HL-60 (cell line): ENCODE measurements around the gene CDC42BPA.
"Not testable (repeated sequence)": the region's sequence is repeated elsewhere in the genome, so short reads cannot be mapped to it uniquely, and the experiment has no call there.

Experiments used
- DNase-seq, 2 experiments: peaks; one replicate each; pipeline ENCODE4 v3.0.0-alpha.2; 2010 to 2020; ENCODE audit warnings: low read depth in 1 of 2, low spot score in 1 of 2
- H3K27ac ChIP-seq: fragments of 250-450 bp; sonication (Bioruptor Pico); replicated peaks from 2 replicates; pipeline ENCODE4 v1.5.1; 2020; ENCODE audit warnings: mild to moderate bottlenecking, moderate library complexity
- H3K27me3 ChIP-seq: fragments of 250-450 bp; sonication (Bioruptor Pico); 2 replicates; pipeline ENCODE4 v1.5.1; 2021; ENCODE audit warnings: mild to moderate bottlenecking, moderate library complexity; ENCODE audit not compliant: insufficient read depth, poor library complexity, severe bottlenecking
- H3K4me3 ChIP-seq: replicated peaks from 2 replicates; pipeline ENCODE4 v1.5.1; 2011; ENCODE audit warnings: mild to moderate bottlenecking, control low read depth, low read length; ENCODE audit not compliant: insufficient read depth
- CTCF ChIP-seq: IDR thresholded peaks from one replicate; pipeline ENCODE4 v1.5.1; 2011; ENCODE audit warnings: low read length, control low read depth, inconsistent platforms; ENCODE audit not compliant: insufficient read depth
- GABPA ChIP-seq: IDR thresholded peaks from 2 replicates; pipeline ENCODE4 v1.6.1; 2012; ENCODE audit warnings: low read depth
- POLR2AphosphoS5 ChIP-seq: IDR thresholded peaks from 2 replicates; pipeline ENCODE4 v1.6.1; 2012; ENCODE audit warnings: low read depth
- SPI1 ChIP-seq: IDR thresholded peaks from 2 replicates; pipeline ENCODE4 v1.6.1; 2012; ENCODE audit warnings: low read depth, mild to moderate bottlenecking, borderline replicate concordance
- TF ChIP-seq, protein P1 (sequence below): IDR thresholded peaks from 2 replicates; pipeline ENCODE4 v1.6.1; 2012; ENCODE audit warnings: low read depth; ENCODE audit not compliant: insufficient replicate concordance

The CDC42BPA gene

DNA sequence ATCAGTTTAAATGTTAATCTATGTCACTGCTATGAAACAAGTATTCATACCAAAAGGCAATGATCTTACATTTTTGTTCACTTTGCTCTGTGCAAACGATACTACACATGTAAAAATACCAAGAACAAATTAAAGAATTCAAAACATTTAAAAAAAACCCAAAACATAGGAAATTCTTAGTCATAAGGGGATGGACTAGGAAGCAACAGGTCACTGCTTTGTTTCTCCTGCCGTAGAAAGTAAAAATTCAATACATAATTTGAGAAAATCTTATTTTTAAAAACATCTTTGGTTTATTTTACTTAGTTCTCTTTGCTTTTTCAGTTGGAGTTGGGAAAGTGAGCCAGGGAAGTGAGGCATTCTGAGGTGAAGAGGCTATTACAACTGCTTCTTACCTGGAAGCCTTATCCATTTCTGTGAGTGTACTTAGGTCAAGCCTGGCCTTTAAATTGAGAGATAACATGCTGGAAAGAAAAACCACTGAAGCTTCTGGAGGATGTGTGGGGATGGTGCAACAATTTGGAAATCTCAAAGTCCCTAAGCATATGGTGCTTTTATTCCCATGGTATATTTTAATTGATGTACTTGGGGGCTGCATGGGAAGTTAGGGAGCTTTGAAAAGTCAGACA lies 183.5 kb downstream of the CDC42BPA start:
- no peak for DNase-seq
- H3K27me3 ChIP-seq: no peaks in the 10 kb centered on the region
- H3K4me3 ChIP-seq: no peak overlapping the region
- no peak overlapping the region for H3K27ac ChIP-seq
- TF ChIP-seq CTCF: no peak
- TF ChIP-seq POLR2AphosphoS5: no peak
- TF ChIP-seq, protein P1, sequence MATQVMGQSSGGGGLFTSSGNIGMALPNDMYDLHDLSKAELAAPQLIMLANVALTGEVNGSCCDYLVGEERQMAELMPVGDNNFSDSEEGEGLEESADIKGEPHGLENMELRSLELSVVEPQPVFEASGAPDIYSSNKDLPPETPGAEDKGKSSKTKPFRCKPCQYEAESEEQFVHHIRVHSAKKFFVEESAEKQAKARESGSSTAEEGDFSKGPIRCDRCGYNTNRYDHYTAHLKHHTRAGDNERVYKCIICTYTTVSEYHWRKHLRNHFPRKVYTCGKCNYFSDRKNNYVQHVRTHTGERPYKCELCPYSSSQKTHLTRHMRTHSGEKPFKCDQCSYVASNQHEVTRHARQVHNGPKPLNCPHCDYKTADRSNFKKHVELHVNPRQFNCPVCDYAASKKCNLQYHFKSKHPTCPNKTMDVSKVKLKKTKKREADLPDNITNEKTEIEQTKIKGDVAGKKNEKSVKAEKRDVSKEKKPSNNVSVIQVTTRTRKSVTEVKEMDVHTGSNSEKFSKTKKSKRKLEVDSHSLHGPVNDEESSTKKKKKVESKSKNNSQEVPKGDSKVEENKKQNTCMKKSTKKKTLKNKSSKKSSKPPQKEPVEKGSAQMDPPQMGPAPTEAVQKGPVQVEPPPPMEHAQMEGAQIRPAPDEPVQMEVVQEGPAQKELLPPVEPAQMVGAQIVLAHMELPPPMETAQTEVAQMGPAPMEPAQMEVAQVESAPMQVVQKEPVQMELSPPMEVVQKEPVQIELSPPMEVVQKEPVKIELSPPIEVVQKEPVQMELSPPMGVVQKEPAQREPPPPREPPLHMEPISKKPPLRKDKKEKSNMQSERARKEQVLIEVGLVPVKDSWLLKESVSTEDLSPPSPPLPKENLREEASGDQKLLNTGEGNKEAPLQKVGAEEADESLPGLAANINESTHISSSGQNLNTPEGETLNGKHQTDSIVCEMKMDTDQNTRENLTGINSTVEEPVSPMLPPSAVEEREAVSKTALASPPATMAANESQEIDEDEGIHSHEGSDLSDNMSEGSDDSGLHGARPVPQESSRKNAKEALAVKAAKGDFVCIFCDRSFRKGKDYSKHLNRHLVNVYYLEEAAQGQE: no peak
- no peak for TF ChIP-seq SPI1
- TF ChIP-seq GABPA: no peak

DNA sequence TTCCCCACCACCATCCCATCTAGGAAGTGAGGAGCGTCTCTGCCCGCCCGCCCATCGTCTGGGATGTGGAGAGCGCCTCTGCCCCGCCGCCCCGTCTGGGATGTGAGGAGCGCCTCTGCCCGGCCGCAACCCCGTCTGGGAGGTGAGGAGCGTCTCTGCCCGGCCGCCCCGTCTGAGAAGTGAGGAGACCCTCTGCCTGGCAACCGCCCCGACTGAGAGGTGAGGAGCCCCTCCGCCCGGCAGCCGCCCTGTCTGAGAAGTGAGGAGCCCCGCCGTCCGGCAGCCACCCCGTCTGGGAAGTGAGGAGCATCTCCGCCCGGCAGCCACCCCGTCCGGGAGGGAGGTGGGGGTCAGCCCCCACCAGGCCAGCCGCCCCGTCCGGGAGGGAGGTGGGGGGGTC lies 185.6 kb downstream of the CDC42BPA start:
- not testable (repeated sequence) for H3K27me3 ChIP-seq, H3K27ac ChIP-seq, DNase-seq, H3K4me3 ChIP-seq

DNA sequence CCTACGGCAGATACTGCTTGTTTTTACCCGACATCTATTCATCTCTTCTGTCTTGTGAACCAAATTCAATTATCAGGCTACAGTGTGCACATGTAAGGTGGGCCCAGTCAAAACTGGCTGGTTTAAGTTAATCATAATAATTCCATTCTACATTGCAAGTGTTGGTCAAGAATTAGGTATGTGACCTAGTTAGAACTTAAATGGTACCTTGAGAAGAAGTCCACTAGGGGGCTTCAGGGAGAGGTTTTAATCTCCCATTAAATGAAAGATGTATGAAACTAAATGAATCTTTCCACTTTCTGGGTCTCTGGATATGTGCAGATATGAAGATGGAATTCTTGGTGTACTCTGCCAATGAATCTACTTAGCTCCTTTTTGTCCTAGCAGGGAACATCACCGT lies 187.1 kb downstream of the CDC42BPA start:
- H3K27me3 ChIP-seq: no peaks in the 10 kb centered on the region
- no peak for DNase-seq
- H3K27ac ChIP-seq: no peak overlapping the region
- no peak overlapping the region for H3K4me3 ChIP-seq
- TF ChIP-seq, protein P1: no peak
- TF ChIP-seq POLR2AphosphoS5 (no peak), CTCF (peak; percentile 9)

- TF ChIP-seq SPI1: no peak
- TF ChIP-seq POLR2AphosphoS5: no peak
- TF ChIP-seq CTCF: no peak
- TF ChIP-seq, protein P1: no peak
- TF ChIP-seq GABPA: no peak
- Histone ChIP-seq H3K27ac (no peak overlapping the region), H3K27me3 (no peaks in the 10 kb centered on the region), H3K4me3 (no peak overlapping the region)
- no peak for DNase-seq
Measured at GRCh38 chr1:227127891-227128290, 190.4 kb downstream of the CDC42BPA start.
